ENCODE results near the gene RASA2. TPM values are rescaled to one million over a fixed set of nuclear protein-coding genes. Genes with fewer than 3 reads are reported as not detected.
"Not testable (repeated sequence)": the region's sequence is repeated elsewhere in the genome, so short reads cannot be mapped to it uniquely, and the experiment has no call there.

The RASA2 gene
- total RNA-seq, 6 experiments from 2014 or later: 12.6 to 17.7 (median 14.5) TPM

- Mint-ChIP-seq H3K4me3 (no peak overlapping the region), H3K4me1 (ENCODE audit: low read depth) (peaks cover 5% of the 10 kb centered on the region), H3K27ac (no peak overlapping the region), H3K27me3 (ENCODE audit: insufficient read depth) (peaks cover 11% of the 10 kb centered on the region), H3K36me3 (ENCODE audit: low read depth) (peaks cover 17% of the 10 kb centered on the region), H3K9me3 (peaks cover 24% of the 10 kb centered on the region)
- no peak for DNase-seq
- TF ChIP-seq CTCF (IDR thresholded peaks at IDR 0.05): no peak
These were observed 138.7 kb downstream of the RASA2 start for GRCh38 chr3:141625506-141625905.

GRCh38 chr3:141628334-141628733 is 141.5 kb downstream of the RASA2 start:
- H3K4me1 Mint-ChIP-seq (ENCODE audit: low read depth): peaks cover 11% of the 10 kb centered on the region
- H3K36me3 Mint-ChIP-seq (ENCODE audit: low read depth): peaks cover 17% of the 10 kb centered on the region
- not testable (repeated sequence) for H3K4me3 Mint-ChIP-seq, H3K27ac Mint-ChIP-seq, DNase-seq
- peaks cover 15% of the 10 kb centered on the region for H3K27me3 Mint-ChIP-seq (ENCODE audit: insufficient read depth)
- H3K9me3 Mint-ChIP-seq: peaks cover 24% of the 10 kb centered on the region

- not testable (repeated sequence) for H3K27ac Mint-ChIP-seq, DNase-seq, H3K4me3 Mint-ChIP-seq
- Mint-ChIP-seq H3K27me3 (ENCODE audit: insufficient read depth) (peaks cover 15% of the 10 kb centered on the region), H3K36me3 (ENCODE audit: low read depth) (peaks cover 17% of the 10 kb centered on the region), H3K4me1 (ENCODE audit: low read depth) (peaks cover 11% of the 10 kb centered on the region), H3K9me3 (peaks cover 24% of the 10 kb centered on the region)
These were observed 142.1 kb downstream of the RASA2 start for GRCh38 chr3:141628868-141629441.

GRCh38 chr3:141629976-141630375 is 143.1 kb downstream of the RASA2 start:
- no peak for DNase-seq
- Mint-ChIP-seq H3K27ac (no peak overlapping the region), H3K9me3 (peaks cover 24% of the 10 kb centered on the region), H3K36me3 (ENCODE audit: low read depth) (peaks cover 17% of the 10 kb centered on the region), H3K4me3 (no peak overlapping the region), H3K4me1 (ENCODE audit: low read depth) (peaks cover 11% of the 10 kb centered on the region), H3K27me3 (ENCODE audit: insufficient read depth) (peaks cover 15% of the 10 kb centered on the region)
- TF ChIP-seq CTCF (IDR thresholded peaks at IDR 0.05): no peak

- Mint-ChIP-seq H3K36me3 (ENCODE audit: low read depth) (peaks cover 17% of the 10 kb centered on the region), H3K4me3 (no peak overlapping the region), H3K27ac (no peak overlapping the region), H3K27me3 (ENCODE audit: insufficient read depth) (peaks cover 15% of the 10 kb centered on the region), H3K4me1 (ENCODE audit: low read depth) (peaks cover 6% of the 10 kb centered on the region; the same call in 1 of the 2 replicates), H3K9me3 (peaks cover 22% of the 10 kb centered on the region)
- DNase-seq: no peak
- TF ChIP-seq CTCF (IDR thresholded peaks at IDR 0.05): no peak
These were observed 146.1 kb downstream of the RASA2 start for GRCh38 chr3:141632779-141633374.

- H3K27ac Mint-ChIP-seq: no peak overlapping the region
- no peak for TF ChIP-seq CTCF (IDR thresholded peaks at IDR 0.05)
These were observed 155.4 kb downstream of the RASA2 start for GRCh38 chr3:141642215-141642614.

More at GRCh38 chr3:141642215-141642614, 155.4 kb downstream of the RASA2 start:
- Mint-ChIP-seq H3K9me3 (no peaks in the 10 kb centered on the region), H3K4me1 (ENCODE audit: low read depth) (peaks cover 13% of the 10 kb centered on the region), H3K27me3 (ENCODE audit: insufficient read depth) (peaks cover 3% of the 10 kb centered on the region), H3K4me3 (no peak overlapping the region), H3K36me3 (ENCODE audit: low read depth) (no peaks in the 10 kb centered on the region)
- DNase-seq: no peak

Data from HFFc6 (cell line).